ENCODE measurements around the gene RBM23.

The RBM23 gene

GRCh38 chr14:22882064-22882463 is 36.9 kb downstream of the RBM23 start:
- H3K9me3 ChIP-seq = no peaks in the 10 kb centered on the region
- peaks cover 69% of the 10 kb centered on the region for H3K36me3 ChIP-seq
- H3K27ac ChIP-seq = peak overlapping the region; percentile 39
- no peak overlapping the region for H3K4me3 ChIP-seq (ENCODE audit: low read depth in 1 of 2, low read length in 1 of 2)
- peaks cover 35 to 43% of the 10 kb centered on the region in 2 experiments for H3K4me1 ChIP-seq (ENCODE audit: control insufficient read depth in 1 of 2, insufficient read depth in 1 of 2, low read depth in 1 of 2, low read length in 1 of 2)
- TF ChIP-seq, protein P1, sequence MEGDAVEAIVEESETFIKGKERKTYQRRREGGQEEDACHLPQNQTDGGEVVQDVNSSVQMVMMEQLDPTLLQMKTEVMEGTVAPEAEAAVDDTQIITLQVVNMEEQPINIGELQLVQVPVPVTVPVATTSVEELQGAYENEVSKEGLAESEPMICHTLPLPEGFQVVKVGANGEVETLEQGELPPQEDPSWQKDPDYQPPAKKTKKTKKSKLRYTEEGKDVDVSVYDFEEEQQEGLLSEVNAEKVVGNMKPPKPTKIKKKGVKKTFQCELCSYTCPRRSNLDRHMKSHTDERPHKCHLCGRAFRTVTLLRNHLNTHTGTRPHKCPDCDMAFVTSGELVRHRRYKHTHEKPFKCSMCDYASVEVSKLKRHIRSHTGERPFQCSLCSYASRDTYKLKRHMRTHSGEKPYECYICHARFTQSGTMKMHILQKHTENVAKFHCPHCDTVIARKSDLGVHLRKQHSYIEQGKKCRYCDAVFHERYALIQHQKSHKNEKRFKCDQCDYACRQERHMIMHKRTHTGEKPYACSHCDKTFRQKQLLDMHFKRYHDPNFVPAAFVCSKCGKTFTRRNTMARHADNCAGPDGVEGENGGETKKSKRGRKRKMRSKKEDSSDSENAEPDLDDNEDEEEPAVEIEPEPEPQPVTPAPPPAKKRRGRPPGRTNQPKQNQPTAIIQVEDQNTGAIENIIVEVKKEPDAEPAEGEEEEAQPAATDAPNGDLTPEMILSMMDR (IDR thresholded peaks at IDR 0.05) = no peak
- peaks cover 38% of the 10 kb centered on the region for H3K27me3 ChIP-seq

DNA sequence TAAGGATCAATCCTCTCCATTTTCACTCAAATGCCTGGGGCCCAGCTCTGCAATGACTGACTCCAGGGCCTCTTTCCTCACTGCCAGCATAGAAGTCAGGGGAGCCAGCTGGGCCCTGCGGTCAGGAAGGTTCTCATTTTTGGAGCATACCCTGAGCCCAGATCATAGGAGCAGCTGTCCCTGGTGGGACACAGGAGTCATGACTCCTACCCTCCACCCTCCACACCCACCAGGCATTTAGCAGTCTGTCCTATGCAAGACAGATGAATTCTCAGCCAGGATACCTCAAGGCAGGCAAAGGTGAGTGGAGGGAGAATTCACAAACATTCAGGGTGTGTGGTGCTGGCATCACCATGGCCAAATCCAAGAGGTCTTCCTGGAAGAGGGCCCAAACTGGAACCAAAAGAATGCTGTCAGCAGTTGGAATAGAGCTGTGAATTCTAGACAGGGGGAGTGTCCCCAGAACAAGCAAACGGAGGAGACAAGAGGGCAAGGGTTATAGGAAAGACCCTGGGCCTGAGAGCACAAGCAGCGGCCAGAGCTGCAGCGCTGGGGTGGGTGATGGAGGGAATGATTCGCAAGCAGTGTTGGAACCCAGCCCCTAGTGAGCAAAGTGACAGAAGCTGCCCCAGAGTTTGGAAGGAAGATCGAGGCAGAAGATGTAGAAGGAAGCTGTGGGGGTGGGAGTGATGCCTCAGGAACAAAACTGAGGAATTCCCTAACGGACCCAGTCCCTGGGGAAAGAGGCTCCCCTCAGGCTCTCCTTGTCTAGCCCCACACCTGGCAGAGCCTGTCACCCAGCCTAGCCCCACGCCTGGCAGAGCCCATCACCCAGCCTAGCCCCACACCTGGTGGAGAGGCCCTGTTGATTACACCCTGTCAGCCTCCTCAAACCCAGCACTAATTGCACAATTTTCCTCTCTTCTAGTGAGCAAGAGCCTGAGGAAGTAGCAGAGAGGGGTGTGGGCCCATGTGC is 40.4 kb downstream of the RBM23 start:
- peaks cover 83% of the 10 kb centered on the region for H3K36me3 ChIP-seq
- H3K27me3 ChIP-seq = peaks cover 13% of the 10 kb centered on the region
- H3K9me3 ChIP-seq = no peaks in the 10 kb centered on the region
- TF ChIP-seq, protein P1 (IDR thresholded peaks at IDR 0.05) = no peak
- no peak overlapping the region for H3K4me3 ChIP-seq (ENCODE audit: low read depth in 1 of 2, low read length in 1 of 2)
- peaks cover 51 to 62% of the 10 kb centered on the region in 2 experiments for H3K4me1 ChIP-seq (ENCODE audit: control insufficient read depth in 1 of 2, insufficient read depth in 1 of 2, low read depth in 1 of 2, low read length in 1 of 2)
- peak overlapping the region; percentile 67 for H3K27ac ChIP-seq

DNA sequence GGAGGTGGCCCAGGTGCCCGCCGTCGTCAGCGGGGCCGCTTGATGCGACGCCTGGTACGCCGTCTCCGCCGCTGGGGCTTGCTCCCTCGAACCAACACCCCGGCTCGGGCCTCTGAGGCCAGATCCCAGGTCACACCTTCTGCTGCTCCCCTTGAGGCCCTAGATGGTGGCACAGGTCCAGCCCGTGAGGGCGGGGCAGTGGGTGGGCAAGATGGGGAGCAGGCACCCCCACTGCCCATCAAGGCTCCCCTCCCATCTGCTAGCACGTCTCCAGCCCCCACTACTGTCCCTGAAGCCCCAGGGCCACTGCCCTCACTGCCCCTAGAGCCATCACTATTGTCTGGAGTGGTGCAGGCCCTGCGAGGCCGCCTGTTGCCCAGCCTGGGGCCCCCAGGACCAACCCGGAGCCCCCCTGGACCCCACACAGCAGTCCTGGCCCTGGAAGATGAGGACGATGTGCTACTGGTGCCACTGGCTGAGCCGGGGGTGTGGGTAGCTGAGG is 41.9 kb downstream of the RBM23 start:
- H3K36me3 ChIP-seq = peaks cover 95% of the 10 kb centered on the region
- peaks cover 62 to 67% of the 10 kb centered on the region in 2 experiments for H3K4me1 ChIP-seq (ENCODE audit: control insufficient read depth in 1 of 2, insufficient read depth in 1 of 2, low read depth in 1 of 2, low read length in 1 of 2)
- H3K4me3 ChIP-seq (ENCODE audit: low read depth in 1 of 2, low read length in 1 of 2) = no peak overlapping the region
- H3K9me3 ChIP-seq = no peaks in the 10 kb centered on the region
- H3K27me3 ChIP-seq = no peaks in the 10 kb centered on the region
- TF ChIP-seq, protein P1 (IDR thresholded peaks at IDR 0.05) = no peak
- peak overlapping the region; percentile 67 for H3K27ac ChIP-seq

DNA sequence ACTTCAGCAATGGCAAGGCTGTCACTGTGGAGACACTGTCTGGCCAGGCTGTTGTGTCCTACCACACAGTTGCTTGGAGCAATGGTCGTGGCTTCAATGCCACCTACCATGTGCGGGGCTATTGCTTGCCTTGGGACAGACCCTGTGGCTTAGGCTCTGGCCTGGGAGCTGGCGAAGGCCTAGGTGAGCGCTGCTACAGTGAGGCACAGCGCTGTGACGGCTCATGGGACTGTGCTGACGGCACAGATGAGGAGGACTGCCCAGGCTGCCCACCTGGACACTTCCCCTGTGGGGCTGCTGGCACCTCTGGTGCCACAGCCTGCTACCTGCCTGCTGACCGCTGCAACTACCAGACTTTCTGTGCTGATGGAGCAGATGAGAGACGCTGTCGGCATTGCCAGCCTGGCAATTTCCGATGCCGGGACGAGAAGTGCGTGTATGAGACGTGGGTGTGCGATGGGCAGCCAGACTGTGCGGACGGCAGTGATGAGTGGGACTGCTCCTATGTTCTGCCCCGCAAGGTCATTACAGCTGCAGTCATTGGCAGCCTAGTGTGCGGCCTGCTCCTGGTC is 43.1 kb downstream of the RBM23 start:
- peaks cover 85% of the 10 kb centered on the region for H3K36me3 ChIP-seq

DNA sequence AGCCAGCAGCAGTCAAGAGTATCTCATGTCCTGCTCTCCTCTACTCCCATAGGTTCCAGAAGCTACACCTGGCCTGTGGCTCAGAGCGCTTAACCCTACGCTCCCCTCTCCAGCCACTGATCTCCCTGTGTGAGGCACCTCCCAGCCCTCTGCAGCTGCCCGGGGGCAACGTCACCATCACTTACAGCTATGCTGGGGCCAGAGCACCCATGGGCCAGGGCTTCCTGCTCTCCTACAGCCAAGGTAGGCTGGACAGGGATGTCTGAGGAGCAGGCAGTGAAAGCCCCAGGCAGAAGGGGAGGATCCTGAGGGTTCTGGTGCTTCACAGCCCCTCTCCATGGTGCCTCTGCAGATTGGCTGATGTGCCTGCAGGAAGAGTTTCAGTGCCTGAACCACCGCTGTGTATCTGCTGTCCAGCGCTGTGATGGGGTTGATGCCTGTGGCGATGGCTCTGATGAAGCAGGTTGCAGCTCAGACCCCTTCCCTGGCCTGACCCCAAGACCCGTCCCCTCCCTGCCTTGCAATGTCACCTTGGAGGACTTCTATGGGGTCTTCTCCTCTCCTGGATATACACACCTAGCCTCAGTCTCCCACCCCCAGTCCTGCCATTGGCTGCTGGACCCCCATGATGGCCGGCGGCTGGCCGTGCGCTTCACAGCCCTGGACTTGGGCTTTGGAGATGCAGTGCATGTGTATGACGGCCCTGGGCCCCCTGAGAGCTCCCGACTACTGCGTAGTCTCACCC is 43.8 kb downstream of the RBM23 start:
- Histone ChIP-seq H3K4me1 (ENCODE audit: control insufficient read depth in 1 of 2, insufficient read depth in 1 of 2, low read depth in 1 of 2, low read length in 1 of 2) (peaks cover 76 to 80% of the 10 kb centered on the region in 2 experiments), H3K4me3 (ENCODE audit: low read depth in 1 of 2, low read length in 1 of 2) (no peak overlapping the region), H3K36me3 (peaks cover 78% of the 10 kb centered on the region), H3K27ac (peak overlapping the region; percentile 18), H3K9me3 (no peaks in the 10 kb centered on the region), H3K27me3 (no peaks in the 10 kb centered on the region)
- TF ChIP-seq, protein P1 (IDR thresholded peaks at IDR 0.05) = no peak

More for the DNA sequence above, 43.1 kb downstream of the RBM23 start:
- no peaks in the 10 kb centered on the region for H3K27me3 ChIP-seq
- TF ChIP-seq, protein P1 (IDR thresholded peaks at IDR 0.05) = no peak
- H3K4me1 ChIP-seq (ENCODE audit: control insufficient read depth in 1 of 2, insufficient read depth in 1 of 2, low read depth in 1 of 2, low read length in 1 of 2) = peaks cover 70 to 73% of the 10 kb centered on the region in 2 experiments
- no peaks in the 10 kb centered on the region for H3K9me3 ChIP-seq
- no peak overlapping the region for H3K4me3 ChIP-seq (ENCODE audit: low read depth in 1 of 2, low read length in 1 of 2)
- peak overlapping the region; percentile 18 for H3K27ac ChIP-seq

Measured in neutrophil (primary cell).